Measurements from ENCODE around the gene HYPK. TPM values are rescaled to one million over a fixed set of nuclear protein-coding genes. Genes with fewer than 3 reads are reported as not detected.
A peak's percentile ranks its signal among the peaks of the same experiment; 100 is the strongest.

The HYPK gene
- total and polyA plus RNA-seq, 4 experiments from 2014 or later: 10.2 to 24.6 (median 19.4) TPM

DNA sequence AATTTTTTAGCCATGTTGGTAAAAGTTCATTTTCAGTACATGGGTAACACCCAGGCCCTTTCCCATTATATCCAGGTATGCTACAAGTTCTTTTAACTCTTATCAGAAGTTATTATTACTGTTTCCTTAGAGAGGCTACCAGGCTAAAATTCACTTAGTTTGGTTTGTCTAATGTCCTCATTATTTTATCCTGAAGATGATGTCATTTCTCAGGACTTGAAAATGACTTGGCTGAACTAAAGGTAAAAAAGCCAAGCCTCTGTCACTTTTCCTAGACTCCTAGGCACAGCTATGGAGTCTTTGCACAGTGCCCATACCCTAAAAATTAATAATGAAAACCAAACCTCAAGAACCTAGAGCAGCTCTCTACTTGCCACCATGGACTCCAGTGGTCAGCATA is 27.8 kb upstream of the HYPK start:
- H3K9me3 Mint-ChIP-seq: no peaks in the 10 kb centered on the region
- H3K4me1 Mint-ChIP-seq: peaks cover 5 to 20% (median 9%) of the 10 kb centered on the region in 4 donors
- Histone ChIP-seq H3K27me3 (ENCODE audit: insufficient read depth, low read length) (no peaks in the 10 kb centered on the region), H3K4me3 (ENCODE audit: low read length in 2 of 2) (no peak overlapping the region), H3K27ac (ENCODE audit: low read depth, low read length) (no peak overlapping the region), H3K36me3 (ENCODE audit: insufficient read depth, low read length) (peaks cover 50% of the 10 kb centered on the region), H3K9me3 (ENCODE audit: control insufficient read depth in 1 of 2, low read length in 2 of 2) (no peaks in the 10 kb centered on the region), H3K4me1 (ENCODE audit: insufficient read depth, low read length) (peaks cover 8% of the 10 kb centered on the region)
- no peak for DNase-seq
- H3K36me3 Mint-ChIP-seq: peaks cover 32 to 67% of the 10 kb centered on the region in 2 donors
- H3K27me3 Mint-ChIP-seq: no peaks in the 10 kb centered on the region
- intact Hi-C loops (cut with micrococcal nuclease): no loop called here
- ChIA-PET POLR2A (ENCODE audit: partially characterized antibody) (interaction anchor here (1.7 kb wide), 1 partner anchor 26 kb away, joined by 4 read pairs; the partner anchor contains the start of gene PDIA3), CTCF (ENCODE audit: partially characterized antibody) (interaction anchor here (1.5 kb wide), 1 partner anchor 11 kb away, joined by 4 read pairs; no protein-coding TSS in a partner anchor)
- peak overlapping the region in 1 of 7 donors; percentile 63 for H3K27ac Mint-ChIP-seq
- H3K4me3 Mint-ChIP-seq: no peak overlapping the region

DNA sequence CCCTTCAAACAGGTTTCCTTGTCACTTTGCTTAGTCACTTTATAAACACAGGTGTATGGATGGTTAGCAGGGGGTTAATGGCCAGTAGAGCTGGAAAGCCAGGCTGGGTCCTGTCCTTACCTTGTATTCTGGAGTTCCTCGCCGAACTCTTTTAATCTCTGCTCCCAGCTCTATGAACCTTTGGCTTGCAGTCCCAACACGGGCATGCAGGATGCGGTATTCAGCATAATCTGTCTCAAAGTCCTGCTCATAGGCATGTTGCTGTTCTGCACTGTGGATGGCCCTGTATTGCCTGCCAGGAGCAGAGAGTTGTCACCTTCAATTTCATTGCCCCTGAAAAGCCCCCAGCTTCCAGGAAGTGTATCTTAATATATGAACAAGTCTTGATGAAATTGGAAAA is 26.3 kb upstream of the HYPK start:
- no peak overlapping the region for H3K27ac ChIP-seq (ENCODE audit: low read depth, low read length)
- peaks cover 40% of the 10 kb centered on the region for H3K36me3 ChIP-seq (ENCODE audit: insufficient read depth, low read length)
- Mint-ChIP-seq H3K27ac (peak overlapping the region in 5 of 7 donors; percentile 2 to 97 (median 65)), H3K4me1 (peaks cover 8 to 21% (median 14%) of the 10 kb centered on the region in 4 donors), H3K4me3 (peak overlapping the region in 1 of 8 donors; percentile 10), H3K36me3 (peaks cover 27 to 52% of the 10 kb centered on the region in 2 donors), H3K9me3 (peaks cover 0 to 4% (median 0%) of the 10 kb centered on the region in 8 donors), H3K27me3 (no peaks in the 10 kb centered on the region)
- CTCF ChIA-PET (ENCODE audit: partially characterized antibody): interaction anchor here (0.7 to 1.8 kb wide), 3 partner anchors 15 to 54 kb away, joined by 3 to 4 read pairs (median 3); no protein-coding TSS in a partner anchor
- no peak for DNase-seq
- intact Hi-C loops (cut with micrococcal nuclease): no loop called here
- H3K27me3 ChIP-seq (ENCODE audit: insufficient read depth, low read length): no peaks in the 10 kb centered on the region
- no peak overlapping the region for H3K4me3 ChIP-seq (ENCODE audit: low read length in 2 of 2)
- peaks cover 16% of the 10 kb centered on the region for H3K4me1 ChIP-seq (ENCODE audit: insufficient read depth, low read length)
- no peaks in the 10 kb centered on the region for H3K9me3 ChIP-seq (ENCODE audit: control insufficient read depth in 1 of 2, low read length in 2 of 2)
- POLR2A ChIA-PET (ENCODE audit: partially characterized antibody): interaction anchor here (1.1 to 1.8 kb wide), 2 partner anchors 10 to 19 kb away, joined by 3 read pairs; no protein-coding TSS in a partner anchor

DNA sequence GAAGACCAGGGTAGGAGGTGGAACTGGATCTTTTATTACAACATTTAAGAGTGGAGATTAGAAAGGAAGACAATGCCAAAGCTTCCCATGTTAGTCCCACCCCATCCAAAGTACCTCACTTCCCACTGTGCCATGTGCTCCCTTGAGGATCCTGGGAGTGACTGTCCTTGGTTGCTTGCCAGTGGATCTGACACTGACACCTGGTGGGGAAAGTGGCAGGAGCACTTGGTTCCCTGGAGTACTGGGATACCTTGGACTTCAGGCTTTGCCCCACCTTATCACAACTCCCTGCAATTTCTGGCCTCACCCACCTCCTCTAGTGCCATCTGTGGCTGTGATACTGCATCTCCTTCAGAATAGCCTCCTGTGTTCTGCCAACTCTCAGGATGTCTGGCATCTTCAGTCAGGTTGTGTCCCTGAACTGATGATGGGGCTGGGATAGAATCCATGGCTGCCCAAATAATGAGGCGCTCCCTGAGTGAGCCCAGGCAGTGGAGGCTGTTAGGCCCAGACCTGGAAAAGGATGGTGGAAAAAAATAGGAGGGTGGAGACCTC is 24.9 kb upstream of the HYPK start:
- H3K36me3 ChIP-seq (ENCODE audit: insufficient read depth, low read length): peaks cover 26% of the 10 kb centered on the region
- peaks cover 16% of the 10 kb centered on the region for H3K4me1 ChIP-seq (ENCODE audit: insufficient read depth, low read length)
- H3K4me3 ChIP-seq (ENCODE audit: low read length in 2 of 2): no peak overlapping the region
- ChIA-PET CTCF (ENCODE audit: partially characterized antibody) (interaction anchor here (1.6 kb wide), 1 partner anchor 19 kb away, joined by 3 read pairs; no protein-coding TSS in a partner anchor), POLR2A (ENCODE audit: partially characterized antibody) (interaction anchor here (1.0 to 4.4 kb wide), 5 partner anchors 11 to 49 kb away, joined by 3 to 54 read pairs (median 5); partner anchors contain the start of genes HYPK, MFAP1, PDIA3 and SERF2)
- Mint-ChIP-seq H3K4me1 (peaks cover 8 to 18% (median 11%) of the 10 kb centered on the region in 4 donors), H3K27me3 (no peaks in the 10 kb centered on the region), H3K9me3 (peaks cover 0 to 4% (median 0%) of the 10 kb centered on the region in 8 donors), H3K27ac (peak overlapping the region in 5 of 7 donors; percentile 42 to 97 (median 71)), H3K36me3 (peaks cover 14 to 38% of the 10 kb centered on the region in 2 donors), H3K4me3 (peak overlapping the region in 7 of 8 donors; percentile 93 to 96 (median 94))
- no peaks in the 10 kb centered on the region for H3K27me3 ChIP-seq (ENCODE audit: insufficient read depth, low read length)
- H3K9me3 ChIP-seq (ENCODE audit: control insufficient read depth in 1 of 2, low read length in 2 of 2): no peaks in the 10 kb centered on the region
- H3K27ac ChIP-seq (ENCODE audit: low read depth, low read length): no peak overlapping the region
- DNase-seq: no peak
- intact Hi-C loops (cut with micrococcal nuclease): no loop called here

DNA sequence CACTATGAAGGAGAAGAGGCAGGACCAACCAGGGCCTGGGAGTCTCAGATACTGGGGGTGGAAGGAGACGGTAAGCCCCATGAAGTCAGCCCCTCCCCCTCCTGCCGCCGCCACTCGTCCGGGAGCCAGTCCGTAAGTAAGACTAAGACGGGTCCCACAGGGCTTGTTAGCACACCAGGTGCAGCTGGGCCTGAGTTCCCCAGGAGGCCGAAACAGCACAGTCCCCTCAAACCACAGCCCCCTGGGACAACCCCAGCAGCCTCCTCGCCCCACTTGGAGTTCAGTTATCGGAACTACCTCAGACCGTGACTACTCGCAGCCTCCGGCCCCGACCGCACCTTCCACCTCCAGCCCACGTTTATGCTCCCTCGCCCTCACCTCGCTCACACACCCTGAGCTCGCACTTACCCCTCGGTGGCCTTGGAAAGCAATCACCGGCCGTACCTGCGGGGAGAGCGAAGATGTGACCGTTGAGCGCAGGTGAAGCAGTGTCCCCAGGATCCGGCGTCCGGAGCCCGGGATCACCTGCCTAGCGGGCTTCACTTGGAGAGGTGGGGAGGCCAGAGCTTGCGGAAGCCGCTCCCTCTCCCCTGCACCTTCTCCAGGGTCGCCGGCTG is 24.2 kb upstream of the HYPK start:
- H3K27me3 ChIP-seq (ENCODE audit: insufficient read depth, low read length): no peaks in the 10 kb centered on the region
- peaks cover 8 to 32% of the 10 kb centered on the region in 2 donors for H3K36me3 Mint-ChIP-seq
- H3K36me3 ChIP-seq (ENCODE audit: insufficient read depth, low read length): peaks cover 21% of the 10 kb centered on the region
- H3K9me3 ChIP-seq (ENCODE audit: control insufficient read depth in 1 of 2, low read length in 2 of 2): no peaks in the 10 kb centered on the region
- CTCF ChIA-PET (ENCODE audit: partially characterized antibody): interaction anchor here (0.6 to 4.1 kb wide), 17 partner anchors 8 to 667 kb away, joined by 3 to 54 read pairs (median 4); partner anchors contain the start of genes PDIA3 and SERF2
- H3K27me3 Mint-ChIP-seq: no peaks in the 10 kb centered on the region
- DNase-seq: peak in 1 of 5 donors; percentile 13
- H3K27ac ChIP-seq (ENCODE audit: low read depth, low read length): peak overlapping the region; percentile 66
- peaks cover 8 to 18% (median 11%) of the 10 kb centered on the region in 4 donors for H3K4me1 Mint-ChIP-seq
- peaks cover 16% of the 10 kb centered on the region for H3K4me1 ChIP-seq (ENCODE audit: insufficient read depth, low read length)
- peaks cover 0 to 4% (median 0%) of the 10 kb centered on the region in 8 donors for H3K9me3 Mint-ChIP-seq
- POLR2A ChIA-PET (ENCODE audit: partially characterized antibody): interaction anchor here (0.6 to 4.4 kb wide), 14 partner anchors 15 to 512 kb away, joined by 3 to 54 read pairs (median 4); partner anchors contain the start of genes GOLM2, HYPK, MFAP1 and PDIA3
- H3K4me3 ChIP-seq (ENCODE audit: low read length in 2 of 2): peak overlapping the region in 1 of 2 donors; percentile 82
- peak overlapping the region; percentile 93 to 96 (median 94) for H3K4me3 Mint-ChIP-seq
- intact Hi-C loops (cut with micrococcal nuclease): loop anchor here (2.0 kb wide), 2 partner anchors 27 to 49 kb away; partner anchors contain the start of gene MFAP1
- H3K27ac Mint-ChIP-seq: peak overlapping the region; percentile 15 to 97 (median 71)

DNA sequence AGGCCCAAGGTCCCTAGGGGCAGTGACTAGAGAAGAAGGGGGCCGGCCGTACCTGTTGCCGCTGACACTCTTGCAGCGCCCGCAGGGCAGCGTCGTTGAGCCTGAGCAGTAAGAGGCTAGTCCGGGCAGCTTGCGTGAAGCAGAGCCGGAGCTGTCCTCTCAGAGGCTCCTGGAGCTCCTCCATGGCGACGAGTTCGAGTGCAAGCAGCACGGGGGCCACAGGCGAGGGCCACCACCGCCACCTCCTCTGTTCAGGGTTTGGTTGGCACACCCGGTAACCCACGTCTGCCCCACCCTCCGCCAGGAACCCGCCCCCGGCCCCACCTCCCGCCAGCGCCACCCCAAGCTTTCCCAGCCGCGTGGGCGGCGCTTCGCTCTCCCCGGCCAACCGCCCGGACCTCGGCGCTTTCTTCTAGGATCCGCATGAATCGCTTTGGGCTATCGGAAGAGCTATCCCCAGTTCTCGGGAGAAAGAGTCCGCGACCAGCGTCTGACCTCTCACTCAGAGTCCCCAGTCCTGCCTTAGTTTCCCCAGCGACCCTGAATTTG is 23.6 kb upstream of the HYPK start, which contains the start of gene ELL3:
Gene ELL3, minus strand, starts transcription at position 249 of the 549 bp plus-strand sequence. Its CDS starts 65 bp downstream, at position 184.
- ChIA-PET POLR2A (ENCODE audit: partially characterized antibody) (interaction anchor here (0.8 to 4.4 kb wide), 13 partner anchors 10 to 266 kb away, joined by 3 to 54 read pairs (median 5); partner anchors contain the start of genes HYPK, MFAP1, PDIA3 and SERF2), CTCF (ENCODE audit: partially characterized antibody) (interaction anchor here (0.6 to 4.1 kb wide), 22 partner anchors 8 to 668 kb away, joined by 3 to 54 read pairs (median 4); partner anchors contain the start of genes HYPK, MFAP1, PDIA3 and SERF2)
- peak within 1 kb of the TSS; percentile 82 to 95 for H3K4me3 ChIP-seq (ENCODE audit: low read length in 2 of 2)
- Mint-ChIP-seq H3K4me3 (peak within 1 kb of the TSS; percentile 93 to 96 (median 94)), H3K27ac (peak within 1 kb of the TSS; percentile 94 to 97 (median 95)), H3K9me3 (peaks cover 0 to 4% (median 0%) of the 10 kb centered on the region in 8 donors), H3K27me3 (no peaks in the 10 kb centered on the region), H3K36me3 (peaks cover 5 to 27% of the 10 kb centered on the region in 2 donors), H3K4me1 (peaks cover 8 to 18% (median 11%) of the 10 kb centered on the region in 4 donors)
- peaks cover 16% of the 10 kb centered on the region for H3K4me1 ChIP-seq (ENCODE audit: insufficient read depth, low read length)
- intact Hi-C loops (cut with micrococcal nuclease): loop anchor here (1.0 to 2.0 kb wide), 5 partner anchors 7 to 48 kb away; partner anchors contain the start of genes HYPK, MFAP1, SERF2 and SERINC4
- peaks cover 15% of the 10 kb centered on the region for H3K36me3 ChIP-seq (ENCODE audit: insufficient read depth, low read length)
- peak in 4 of 5 donors; percentile 74 to 84 (median 76) for DNase-seq
- H3K27me3 ChIP-seq (ENCODE audit: insufficient read depth, low read length): no peaks in the 10 kb centered on the region
- H3K9me3 ChIP-seq (ENCODE audit: control insufficient read depth in 1 of 2, low read length in 2 of 2): no peaks in the 10 kb centered on the region
- peak within 1 kb of the TSS; percentile 66 for H3K27ac ChIP-seq (ENCODE audit: low read depth, low read length)

DNA sequence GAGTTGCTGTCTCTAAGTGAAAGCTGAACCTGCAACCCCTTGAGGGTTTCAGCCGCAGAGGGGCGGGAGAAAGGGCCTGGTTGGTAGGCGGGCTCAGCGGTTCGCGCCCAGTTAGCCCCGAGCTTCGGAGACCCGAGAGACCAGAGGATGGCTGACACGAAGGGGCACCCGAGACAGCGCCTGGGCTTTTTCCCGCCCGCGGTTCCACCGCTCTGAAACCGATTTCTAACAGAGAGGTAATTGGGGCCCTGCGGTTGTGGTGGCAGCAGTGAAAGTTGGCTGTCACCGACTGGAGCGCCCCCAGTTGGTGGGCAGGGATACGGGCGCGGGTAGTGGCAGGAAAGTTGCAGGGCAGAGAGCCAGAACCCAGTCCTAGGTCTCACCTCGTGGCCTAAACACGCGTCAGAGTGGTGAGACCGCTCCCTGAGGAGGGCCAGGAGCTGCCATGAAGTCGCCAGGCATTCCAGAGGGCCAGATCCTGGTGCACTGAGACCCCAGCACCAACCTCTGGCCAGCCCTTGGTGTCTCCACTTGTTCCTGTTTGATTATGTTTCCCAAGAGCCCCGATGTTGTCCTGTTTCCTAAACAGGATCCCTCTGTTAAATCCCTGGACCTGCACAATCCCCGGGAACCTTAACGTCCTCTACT is 23.0 kb upstream of the HYPK start:
- peaks cover 8 to 18% (median 11%) of the 10 kb centered on the region in 4 donors for H3K4me1 Mint-ChIP-seq
- peak overlapping the region; percentile 82 to 95 for H3K4me3 ChIP-seq (ENCODE audit: low read length in 2 of 2)
- peak overlapping the region; percentile 66 for H3K27ac ChIP-seq (ENCODE audit: low read depth, low read length)
- peak overlapping the region; percentile 94 to 97 (median 95) for H3K27ac Mint-ChIP-seq
- peaks cover 2 to 21% of the 10 kb centered on the region in 2 donors for H3K36me3 Mint-ChIP-seq
- DNase-seq: peak; percentile 85 to 91 (median 86)
- H3K4me3 Mint-ChIP-seq: peak overlapping the region; percentile 93 to 96 (median 94)
- H3K9me3 ChIP-seq (ENCODE audit: control insufficient read depth in 1 of 2, low read length in 2 of 2): no peaks in the 10 kb centered on the region
- peaks cover 9% of the 10 kb centered on the region for H3K36me3 ChIP-seq (ENCODE audit: insufficient read depth, low read length)
- CTCF ChIA-PET (ENCODE audit: partially characterized antibody): interaction anchor here (0.6 to 4.1 kb wide), 21 partner anchors 9 to 649 kb away, joined by 3 to 54 read pairs (median 4); partner anchors contain the start of genes HYPK, MFAP1, PDIA3 and SERF2
- peaks cover 0 to 4% (median 0%) of the 10 kb centered on the region in 8 donors for H3K9me3 Mint-ChIP-seq
- H3K27me3 ChIP-seq (ENCODE audit: insufficient read depth, low read length): no peaks in the 10 kb centered on the region
- POLR2A ChIA-PET (ENCODE audit: partially characterized antibody): interaction anchor here (0.8 to 4.4 kb wide), 12 partner anchors 9 to 267 kb away, joined by 3 to 54 read pairs (median 6); partner anchors contain the start of genes HYPK, MFAP1, PDIA3 and SERF2
- intact Hi-C loops (cut with micrococcal nuclease): loop anchor here (1.0 to 2.0 kb wide), 5 partner anchors 8 to 47 kb away; partner anchors contain the start of genes HYPK, MFAP1, SERF2 and SERINC4
- H3K27me3 Mint-ChIP-seq: no peaks in the 10 kb centered on the region
- H3K4me1 ChIP-seq (ENCODE audit: insufficient read depth, low read length): peaks cover 16% of the 10 kb centered on the region

Data from CD4-positive, alpha-beta memory T cell (primary cell).